PC-9 (cell line): ENCODE data around the gene TUBA4A. TPM values are rescaled to one million over a fixed set of nuclear protein-coding genes. Genes with fewer than 3 reads are reported as not detected.
A peak's percentile ranks its signal among the peaks of the same experiment; 100 is the strongest.

Experiments
- BruUV-seq: library from RNA; stranded (reverse); fragments of 400-500 nt; replicated peaks from 2 replicates; lab custom pipeline; 2021; lab: Mats Ljungman, UMichigan
- CTCF ChIA-PET: fragments of 300-600 bp; sonication (Branson Sonifier 250); formaldehyde crosslinking; loops from one replicate; lab custom pipeline; 2022; ENCODE audit warnings: antibody characterized with exemption; lab: Charles Lee
- POLR2A ChIA-PET: fragments of 300-600 bp; sonication (Branson Sonifier 250); formaldehyde crosslinking; loops from one replicate; lab custom pipeline; 2022; ENCODE audit warnings: antibody characterized with exemption; ENCODE audit not compliant: unreplicated experiment; lab: Charles Lee
- DNase-seq, 2 experiments: peaks; one replicate each; pipeline versions ENCODE4 v3.0.0 to v3.0.0-alpha.2; 2015 to 2022; ENCODE audit warnings: mixed read lengths in 1 of 2
- H2AFZ ChIP-seq: fragments of 200-600 bp; sonication (generic); 2 replicates; pipeline ENCODE4 v1.8.1; 2017; ENCODE audit warnings: antibody characterized with exemption
- H3F3A ChIP-seq: fragments of 200-600 bp; sonication (generic); 2 replicates; pipeline ENCODE4 v1.8.1; 2017; ENCODE audit warnings: antibody characterized with exemption, mild to moderate bottlenecking, low read depth; ENCODE audit not compliant: insufficient read depth
- H3K27ac ChIP-seq: fragments of 200-600 bp; sonication (generic); 2 replicates; pipeline ENCODE4 v1.6.1; 2016; ENCODE audit warnings: mixed run types
- H3K27me3 ChIP-seq: fragments of 200-600 bp; sonication (generic); 2 replicates; pipeline ENCODE4 v1.6.1; 2016; ENCODE audit warnings: low read depth, mixed run types; ENCODE audit not compliant: insufficient read depth
- H3K36me3 ChIP-seq: fragments of 200-600 bp; sonication (generic); 2 replicates; pipeline ENCODE4 v1.6.1; 2016; ENCODE audit warnings: low read depth, mixed run types
- H3K4me1 ChIP-seq: fragments of 200-600 bp; sonication (generic); replicated peaks from 2 replicates; pipeline ENCODE4 v1.6.1; 2016; ENCODE audit warnings: mixed run types; ENCODE audit not compliant: insufficient read depth
- H3K4me2 ChIP-seq: fragments of 200-600 bp; sonication (generic); 2 replicates; pipeline ENCODE4 v1.6.1; 2017; ENCODE audit warnings: mixed run types
- H3K4me3 ChIP-seq: fragments of 200-600 bp; sonication (generic); 2 replicates; pipeline ENCODE4 v1.6.1; 2016; ENCODE audit warnings: mixed run types
- H3K79me2 ChIP-seq: fragments of 200-600 bp; sonication (generic); 2 replicates; pipeline ENCODE4 v1.6.1; 2017; ENCODE audit warnings: low read depth, mixed run types
- H3K9me2 ChIP-seq: fragments of 200-600 bp; sonication (generic); 2 replicates; pipeline ENCODE4 v1.8.1; 2017; ENCODE audit warnings: mild to moderate bottlenecking; ENCODE audit not compliant: insufficient read depth
- H3K9me3 ChIP-seq: fragments of 200-600 bp; sonication (generic); 2 replicates; pipeline ENCODE4 v1.8.1; 2016; ENCODE audit warnings: low read depth; ENCODE audit not compliant: insufficient read depth
- H4K20me1 ChIP-seq: fragments of 200-600 bp; sonication (generic); 2 replicates; pipeline ENCODE4 v1.8.1; 2017; ENCODE audit not compliant: insufficient read depth
- EZH2 ChIP-seq: fragments of 200-600 bp; sonication (generic); IDR thresholded peaks from 2 replicates; pipeline ENCODE4 v1.8.0; 2017; ENCODE audit warnings: antibody characterized with exemption, low read depth
- intact Hi-C: fragments of 100-400 bp; cut with micrococcal nuclease; formaldehyde crosslinking; loops from one replicate; pipeline ENCODE4 v1.10.0; 2022; ENCODE audit not compliant: unreplicated experiment
- total RNA-seq: library from RNA; stranded (reverse); gene quantifications from 2 replicates; pipeline ENCODE4 v1.2.3, GENCODE V29; 2021
- TF ChIP-seq, protein P1 (sequence below): fragments of 200-600 bp; sonication (generic); conservative IDR thresholded peaks from 2 replicates; pipeline ENCODE4 v1.6.1; 2017; ENCODE audit warnings: mixed run types, antibody characterized with exemption, mild to moderate bottlenecking, moderate library complexity

Gene TUBA4A
- total RNA-seq, 1 experiment from 2014 or later = 157 TPM

DNA sequence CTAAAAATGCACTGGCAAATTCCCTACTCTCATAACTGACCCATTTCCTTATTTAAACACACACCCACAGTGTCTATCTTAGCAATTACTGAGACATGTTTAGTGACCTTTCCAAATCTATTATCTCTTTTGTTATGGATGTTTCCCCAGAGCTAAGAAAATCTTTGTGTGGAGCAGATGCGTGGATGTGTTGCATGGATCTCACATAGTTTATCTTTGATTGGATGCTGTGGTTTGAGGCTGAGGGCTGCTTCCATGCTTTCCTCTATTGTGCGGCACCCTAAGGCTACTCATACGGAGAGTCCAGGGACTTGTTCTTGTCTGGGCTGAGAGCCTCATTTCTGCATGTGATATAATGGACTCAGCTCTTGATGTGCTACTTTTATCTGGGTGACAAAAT, 19.4 kb downstream of the TUBA4A start:
- H2AFZ ChIP-seq = no peak overlapping the region
- intact Hi-C loops = no loop called here
- peaks cover 20% of the 10 kb centered on the region for H3F3A ChIP-seq
- H3K27ac ChIP-seq = no peak overlapping the region
- TF ChIP-seq EZH2 = no peak
- TF ChIP-seq, protein P1, sequence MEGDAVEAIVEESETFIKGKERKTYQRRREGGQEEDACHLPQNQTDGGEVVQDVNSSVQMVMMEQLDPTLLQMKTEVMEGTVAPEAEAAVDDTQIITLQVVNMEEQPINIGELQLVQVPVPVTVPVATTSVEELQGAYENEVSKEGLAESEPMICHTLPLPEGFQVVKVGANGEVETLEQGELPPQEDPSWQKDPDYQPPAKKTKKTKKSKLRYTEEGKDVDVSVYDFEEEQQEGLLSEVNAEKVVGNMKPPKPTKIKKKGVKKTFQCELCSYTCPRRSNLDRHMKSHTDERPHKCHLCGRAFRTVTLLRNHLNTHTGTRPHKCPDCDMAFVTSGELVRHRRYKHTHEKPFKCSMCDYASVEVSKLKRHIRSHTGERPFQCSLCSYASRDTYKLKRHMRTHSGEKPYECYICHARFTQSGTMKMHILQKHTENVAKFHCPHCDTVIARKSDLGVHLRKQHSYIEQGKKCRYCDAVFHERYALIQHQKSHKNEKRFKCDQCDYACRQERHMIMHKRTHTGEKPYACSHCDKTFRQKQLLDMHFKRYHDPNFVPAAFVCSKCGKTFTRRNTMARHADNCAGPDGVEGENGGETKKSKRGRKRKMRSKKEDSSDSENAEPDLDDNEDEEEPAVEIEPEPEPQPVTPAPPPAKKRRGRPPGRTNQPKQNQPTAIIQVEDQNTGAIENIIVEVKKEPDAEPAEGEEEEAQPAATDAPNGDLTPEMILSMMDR = no peak
- peaks cover 22% of the 10 kb centered on the region; the same call in 1 of the 2 replicates for H3K36me3 ChIP-seq
- no peaks in the 10 kb centered on the region for H3K9me2 ChIP-seq
- no peaks in the 10 kb centered on the region; the same call in 1 of the 2 replicates for H4K20me1 ChIP-seq
- no peak for DNase-seq
- no peak overlapping the region for H3K4me2 ChIP-seq
- BruUV-seq = no TSS peak
- peaks cover 23% of the 10 kb centered on the region for H3K79me2 ChIP-seq
- peaks cover 8% of the 10 kb centered on the region for H3K4me1 ChIP-seq
- no peaks in the 10 kb centered on the region for H3K9me3 ChIP-seq
- ChIA-PET CTCF (no interaction called here), POLR2A (no interaction called here)
- H3K27me3 ChIP-seq = no peaks in the 10 kb centered on the region
- H3K4me3 ChIP-seq = no peak overlapping the region

DNA sequence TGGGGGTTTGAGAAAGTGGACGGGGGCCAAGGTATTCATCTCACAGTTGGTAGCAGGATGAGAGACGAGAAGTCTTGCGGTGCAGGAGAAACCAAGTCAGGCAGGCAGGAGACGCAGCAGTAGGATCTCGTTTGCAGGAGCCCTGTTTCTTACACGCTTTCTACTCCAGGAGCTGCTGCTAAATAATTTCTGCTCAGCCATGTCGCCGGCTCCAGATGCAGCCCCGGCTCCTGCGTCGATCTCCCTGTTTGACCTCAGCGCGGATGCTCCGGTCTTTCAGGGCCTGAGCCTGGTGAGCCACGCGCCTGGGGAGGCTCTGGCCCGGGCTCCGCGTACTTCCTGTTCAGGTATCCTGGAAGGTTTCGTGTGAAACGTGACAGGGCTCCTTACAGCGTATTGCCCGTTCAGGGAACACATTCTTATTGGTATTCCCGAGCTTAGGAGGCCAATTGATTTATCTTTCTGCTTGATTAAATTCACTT, 23.6 kb downstream of the TUBA4A start:
- Histone ChIP-seq H3K79me2 (peaks cover 39% of the 10 kb centered on the region), H3K9me2 (no peaks in the 10 kb centered on the region), H4K20me1 (no peaks in the 10 kb centered on the region; the same call in 1 of the 2 replicates), H3K4me2 (peak overlapping the region; percentile 92), H3K9me3 (no peaks in the 10 kb centered on the region), H3K36me3 (0 out of 2 replicates have a peak, but pooled peaks cover 22% of the 10 kb centered on the region), H3K4me3 (peak overlapping the region; percentile 67), H3F3A (peaks cover 8% of the 10 kb centered on the region), H3K27me3 (no peaks in the 10 kb centered on the region), H2AFZ (peak overlapping the region; percentile 80), H3K27ac (peak overlapping the region; percentile 77), H3K4me1 (peaks cover 16% of the 10 kb centered on the region)
- DNase-seq = peak; percentile 31 to 56
- no peak for TF ChIP-seq EZH2
- TF ChIP-seq, protein P1 = no peak
- TSS peak; percentile 70 for BruUV-seq
- ChIA-PET CTCF (interaction anchor here (1.3 to 1.4 kb wide), 2 partner anchors 59 to 65 kb away, joined by 3 to 5 read pairs; no protein-coding TSS in a partner anchor), POLR2A (interaction anchor here (0.6 to 1.2 kb wide), 2 partner anchors 19 to 53 kb away, joined by 6 to 7 read pairs; partner anchors contain the start of gene CNPPD1)
- intact Hi-C loops = no loop called here

DNA sequence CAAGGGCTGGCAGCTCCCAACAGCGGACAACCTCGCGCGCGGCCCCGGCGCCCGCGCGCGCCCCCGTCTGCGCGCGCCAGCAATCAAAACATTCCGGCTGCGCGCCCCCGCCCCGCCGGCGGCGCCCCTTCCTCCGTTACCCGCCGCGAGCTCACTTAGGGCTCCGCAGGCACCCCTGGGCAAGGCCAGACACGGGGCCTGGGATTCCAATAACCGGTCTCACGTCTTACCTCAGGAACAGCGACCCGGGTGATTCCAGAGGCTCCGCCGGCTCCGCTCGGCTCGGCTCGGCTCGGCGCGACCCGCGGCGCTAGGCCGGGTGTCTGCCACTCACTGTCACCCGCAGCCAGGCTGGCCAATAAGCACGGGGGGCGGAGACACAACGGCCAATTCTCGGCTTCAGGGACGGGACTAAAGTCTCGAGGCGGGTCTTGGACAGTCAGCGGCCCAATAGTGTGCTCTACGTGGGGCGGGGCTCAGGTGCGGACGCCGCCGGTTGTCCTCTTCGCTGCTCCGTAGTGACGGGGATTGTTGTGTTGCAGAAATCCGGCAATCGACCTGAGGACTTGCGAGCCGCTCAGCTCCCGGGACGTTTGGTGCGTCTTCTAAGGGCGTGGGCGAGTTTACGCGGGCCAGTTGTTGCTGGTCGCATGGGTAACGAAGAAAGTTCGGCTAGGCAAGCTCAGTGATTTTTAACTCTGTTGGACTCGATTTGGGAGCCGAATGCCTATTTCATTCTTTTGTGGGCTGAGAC, 24.2 kb downstream of the TUBA4A start, which contains the start of the genes ANKZF1 and ATG9A:
TSS of gene ANKZF1 (plus strand) at position 502 of the 754 bp plus-strand sequence. CDS start 452 bp downstream, outside the sequence.
TSS of gene ATG9A (minus strand) at position 332 of the 754 bp plus-strand sequence. CDS start 1,612 bp downstream, outside the sequence.
- BruUV-seq = no TSS peak
- CTCF ChIA-PET = interaction anchor here (1.3 to 1.4 kb wide), 2 partner anchors 58 to 66 kb away, joined by 3 to 5 read pairs; no protein-coding TSS in a partner anchor
- no peak for TF ChIP-seq EZH2
- H4K20me1 ChIP-seq = no peaks in the 10 kb centered on the region; the same call in 1 of the 2 replicates
- H3K4me2 ChIP-seq = peak within 1 kb of the TSS; percentile 97
- H3K27me3 ChIP-seq = no peaks in the 10 kb centered on the region
- intact Hi-C loops = loop anchor here (1.0 to 2.0 kb wide), 5 partner anchors 10 to 65 kb away; partner anchors contain the start of gene DNAJB2
- H3K4me1 ChIP-seq = peaks cover 16% of the 10 kb centered on the region
- H2AFZ ChIP-seq = peak within 1 kb of the TSS; percentile 80
- no peaks in the 10 kb centered on the region for H3K9me3 ChIP-seq
- H3F3A ChIP-seq = peaks cover 8% of the 10 kb centered on the region
- DNase-seq = peak; percentile 97 to 98
- POLR2A ChIA-PET = interaction anchor here (0.6 to 1.2 kb wide), 5 partner anchors 20 to 54 kb away, joined by 3 to 19 read pairs (median 6); partner anchors contain the start of gene CNPPD1
- H3K4me3 ChIP-seq = peak within 1 kb of the TSS; percentile 67
- H3K79me2 ChIP-seq = peaks cover 39% of the 10 kb centered on the region
- peak within 1 kb of the TSS; percentile 77 for H3K27ac ChIP-seq
- H3K9me2 ChIP-seq = no peaks in the 10 kb centered on the region
- H3K36me3 ChIP-seq = 0 out of 2 replicates have a peak, but pooled peaks cover 22% of the 10 kb centered on the region
